Hepatocyte (in vitro differentiated cells): Measurements from ENCODE around the gene PCNX4.

Experiments
- EZH2 ChIP-seq: fragments of 200-600 bp; sonication (generic); IDR thresholded peaks from 2 replicates; pipeline ENCODE4 v1.6.1; 2016; ENCODE audit warnings: antibody characterized with exemption, mild to moderate bottlenecking, borderline replicate concordance
- EZH2phosphoT487 ChIP-seq: fragments of 200-600 bp; sonication (generic); IDR thresholded peaks from one replicate; pipeline ENCODE4 v1.6.1; 2018; ENCODE audit warnings: antibody characterized with exemption, mild to moderate bottlenecking, low read depth, moderate library complexity; ENCODE audit not compliant: unreplicated experiment, severe bottlenecking
- TF ChIP-seq, protein P1 (sequence below): fragments of 200-600 bp; sonication (generic); IDR thresholded peaks from 2 replicates; pipeline ENCODE4 v1.5.1; 2016; ENCODE audit warnings: antibody characterized with exemption, mild to moderate bottlenecking; ENCODE audit not compliant: poor library complexity

DNA sequence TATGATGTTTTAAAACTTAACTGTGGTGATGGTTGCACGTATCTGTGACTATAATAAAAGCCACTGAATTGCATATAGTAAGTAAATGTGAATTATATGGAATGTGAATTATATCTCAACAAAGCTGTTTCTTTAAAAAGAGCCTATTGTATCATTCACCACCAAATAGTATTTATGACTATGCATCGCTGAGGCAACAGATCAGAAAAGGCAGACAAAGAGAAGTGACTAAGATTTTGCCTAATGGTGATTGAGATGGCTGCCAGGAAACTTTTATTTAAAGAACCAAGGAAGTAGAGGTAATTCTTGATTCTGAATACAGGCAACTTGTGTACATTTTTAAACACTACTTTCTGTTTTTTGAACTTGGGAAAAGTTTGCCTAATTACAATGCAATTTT is 41.8 kb downstream of the PCNX4 start:
- TF ChIP-seq, protein P1, sequence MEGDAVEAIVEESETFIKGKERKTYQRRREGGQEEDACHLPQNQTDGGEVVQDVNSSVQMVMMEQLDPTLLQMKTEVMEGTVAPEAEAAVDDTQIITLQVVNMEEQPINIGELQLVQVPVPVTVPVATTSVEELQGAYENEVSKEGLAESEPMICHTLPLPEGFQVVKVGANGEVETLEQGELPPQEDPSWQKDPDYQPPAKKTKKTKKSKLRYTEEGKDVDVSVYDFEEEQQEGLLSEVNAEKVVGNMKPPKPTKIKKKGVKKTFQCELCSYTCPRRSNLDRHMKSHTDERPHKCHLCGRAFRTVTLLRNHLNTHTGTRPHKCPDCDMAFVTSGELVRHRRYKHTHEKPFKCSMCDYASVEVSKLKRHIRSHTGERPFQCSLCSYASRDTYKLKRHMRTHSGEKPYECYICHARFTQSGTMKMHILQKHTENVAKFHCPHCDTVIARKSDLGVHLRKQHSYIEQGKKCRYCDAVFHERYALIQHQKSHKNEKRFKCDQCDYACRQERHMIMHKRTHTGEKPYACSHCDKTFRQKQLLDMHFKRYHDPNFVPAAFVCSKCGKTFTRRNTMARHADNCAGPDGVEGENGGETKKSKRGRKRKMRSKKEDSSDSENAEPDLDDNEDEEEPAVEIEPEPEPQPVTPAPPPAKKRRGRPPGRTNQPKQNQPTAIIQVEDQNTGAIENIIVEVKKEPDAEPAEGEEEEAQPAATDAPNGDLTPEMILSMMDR: no peak
- TF ChIP-seq EZH2 (no peak), EZH2phosphoT487 (no peak)
